Liver (tissue), 9 donors: Measurements from ENCODE around the gene TMEM120B. TPM values are rescaled to one million over a fixed set of nuclear protein-coding genes. Genes with fewer than 3 reads are reported as not detected.

ENCODE experiments used
- DNase-seq: peaks from one replicate; pipeline ENCODE4 v3.0.0-alpha.2; 2017; ENCODE audit warnings: low spot score
- H3K27ac ChIP-seq, 2 donors: one replicate each; pipeline ENCODE4 v1.7.0; 2013; ENCODE audit warnings: inconsistent platforms in 2 of 2, low read length in 2 of 2, control low read depth in 1 of 2, low read depth in 1 of 2, mild to moderate bottlenecking in 1 of 2
- H3K27me3 ChIP-seq, 4 donors: one replicate each; pipeline versions ENCODE4 v1.6.1 to v1.7.0; 2013; ENCODE audit warnings: low read length in 3 of 4, inconsistent platforms in 1 of 4, mild to moderate bottlenecking in 1 of 4, moderate library complexity in 1 of 4; ENCODE audit not compliant: control insufficient read depth in 4 of 4, insufficient read depth in 4 of 4
- H3K36me3 ChIP-seq, 4 donors: one replicate each; pipeline versions ENCODE4 v1.6.1 to v1.7.0; 2013; ENCODE audit warnings: low read length in 3 of 4, mild to moderate bottlenecking in 3 of 4, low read depth in 1 of 4, moderate library complexity in 1 of 4; ENCODE audit not compliant: control insufficient read depth in 4 of 4, insufficient read depth in 3 of 4
- H3K4me1 ChIP-seq, 4 donors: one replicate each; pipeline versions ENCODE4 v1.6.1 to v1.7.0; 2013; ENCODE audit warnings: low read length in 3 of 4, mild to moderate bottlenecking in 3 of 4, moderate library complexity in 1 of 4; ENCODE audit not compliant: control insufficient read depth in 4 of 4, insufficient read depth in 4 of 4
- H3K4me3 ChIP-seq, 3 donors: one replicate each; pipeline versions ENCODE4 v1.6.1 to v1.7.0; 2013; ENCODE audit warnings: low read length in 3 of 3, control low read depth in 1 of 3, low read depth in 1 of 3, mild to moderate bottlenecking in 1 of 3
- H3K9ac ChIP-seq, 2 donors: one replicate each; pipeline ENCODE4 v1.7.0; 2013; ENCODE audit warnings: low read length in 2 of 2, mild to moderate bottlenecking in 2 of 2, moderate library complexity in 2 of 2, control low read depth in 1 of 2, low read depth in 1 of 2
- H3K9me3 ChIP-seq, 4 donors: one replicate each; pipeline versions ENCODE4 v1.6.1 to v1.7.0; 2013; ENCODE audit warnings: low read length in 3 of 4; ENCODE audit not compliant: control insufficient read depth in 4 of 4
- CTCF ChIP-seq: fragments of 150-350 bp; IDR thresholded peaks from 2 replicates; pipeline ENCODE4 v1.5.1; 2017; ENCODE audit warnings: improper control_type of control experiment, low read depth, low read length; ENCODE audit not compliant: missing input control
- EGR1 ChIP-seq, 2 donors: IDR thresholded peaks; 2 replicates each; pipeline ENCODE4 v1.6.1; 2016 to 2018; ENCODE audit warnings: antibody characterized with exemption in 2 of 2, low read depth in 2 of 2
- FOXA1 ChIP-seq: IDR thresholded peaks from 2 replicates; pipeline ENCODE4 v1.6.1; 2016; ENCODE audit warnings: antibody characterized with exemption
- FOXA2 ChIP-seq: IDR thresholded peaks from 2 replicates; pipeline ENCODE4 v1.6.1; 2016; ENCODE audit warnings: antibody characterized with exemption
- HNF4G ChIP-seq: IDR thresholded peaks from 2 replicates; pipeline ENCODE4 v1.6.1; 2016; ENCODE audit warnings: antibody characterized with exemption
- JUND ChIP-seq, 2 donors: IDR thresholded peaks; 2 replicates each; pipeline ENCODE4 v1.6.1; 2016; ENCODE audit warnings: antibody characterized with exemption in 2 of 2
- MAX ChIP-seq: IDR thresholded peaks from 2 replicates; pipeline ENCODE4 v1.6.1; 2016; ENCODE audit warnings: antibody characterized with exemption
- NR2F2 ChIP-seq: IDR thresholded peaks from 2 replicates; pipeline ENCODE4 v1.6.1; 2016; ENCODE audit warnings: antibody characterized with exemption
- RAD21 ChIP-seq, 2 donors: IDR thresholded peaks; 2 replicates each; pipeline ENCODE4 v1.6.1; 2016; ENCODE audit warnings: antibody characterized with exemption in 2 of 2, mild to moderate bottlenecking in 2 of 2
- RXRA ChIP-seq, 2 donors: IDR thresholded peaks; 2 replicates each; pipeline ENCODE4 v1.6.1; 2017 to 2018; ENCODE audit warnings: antibody characterized with exemption in 2 of 2, mild to moderate bottlenecking in 1 of 2
- SP1 ChIP-seq: IDR thresholded peaks from 2 replicates; pipeline ENCODE4 v1.6.1; 2018; ENCODE audit warnings: antibody characterized with exemption, mild to moderate bottlenecking
- YY1 ChIP-seq: IDR thresholded peaks from 2 replicates; pipeline ENCODE4 v1.6.1; 2016; ENCODE audit warnings: antibody characterized with exemption, mild to moderate bottlenecking
- ZBTB33 ChIP-seq: IDR thresholded peaks from 2 replicates; pipeline ENCODE4 v1.6.1; 2016; ENCODE audit warnings: antibody characterized with exemption
- WGBS: extraction: QIAGEN DNeasy Blood & Tissue Kit; methylation state at CpG from one replicate; pipeline ENCODE4 v1.1.7; 2013; 5-methylcytosine and 5-hydroxymethylcytosine counted together
- polyA plus RNA-seq, 2 donors: library from polyadenylated mRNA; stranded (reverse) in 1 of 2; unstranded in 1 of 2; fragments of 200-250 nt in 1 of 2; fragments of >200 nt in 1 of 2; fragmentation: Nextera tagmentation in 1 of 2; extraction: Ambion mirVana in 1 of 2; gene quantifications; one replicate each; pipeline versions ENCODE4 v1.2.1 to v1.2.3, GENCODE V29; 2013 to 2015
- total RNA-seq, 2 donors: library from RNA; depleted of rRNA; stranded (reverse); fragments of >200 nt; gene quantifications; one replicate each; pipeline ENCODE4 v1.2.3, GENCODE V29; 2014
- donor health status: healthy.
- donor health status: healthy.
- donor health status: healthy.
- donor health status: healthy.
- donor health status: healthy.

The TMEM120B gene
- total and polyA plus RNA-seq, 4 donors = 1.6 to 9.2 (median 3.4) TPM

- 31% methylated on average over 25 of the region's 25 CpGs for WGBS
- Histone ChIP-seq H3K27ac (peak overlapping the region; percentile 32 to 33), H3K9ac (peak overlapping the region in 1 of 2 donors; percentile 12), H3K4me1 (peaks cover 7 to 50% (median 34%) of the 10 kb centered on the region in 4 donors), H3K36me3 (peaks cover 29 to 55% (median 40%) of the 10 kb centered on the region in 4 donors), H3K27me3 (no peaks in the 10 kb centered on the region), H3K9me3 (no peaks in the 10 kb centered on the region), H3K4me3 (peak overlapping the region; percentile 47 to 69 (median 59))
- TF ChIP-seq SP1 = no peak
- TF ChIP-seq RAD21 (IDR thresholded peaks at IDR 0.05) = peak in 1 of 2 donors; percentile 11
- no peak for TF ChIP-seq MAX
- no peak for TF ChIP-seq JUND (IDR thresholded peaks at IDR 0.05)
- TF ChIP-seq NR2F2 = no peak
- TF ChIP-seq FOXA2 = no peak
- no peak for DNase-seq
Measured at GRCh38 chr12:121812921-121813896, 100.7 kb downstream of the TMEM120B start.

GRCh38 chr12:121813951-121814350 is 101.4 kb downstream of the TMEM120B start:
- Histone ChIP-seq H3K9me3 (no peaks in the 10 kb centered on the region), H3K4me1 (peaks cover 7 to 45% (median 31%) of the 10 kb centered on the region in 4 donors), H3K27me3 (no peaks in the 10 kb centered on the region), H3K4me3 (no peak overlapping the region), H3K27ac (no peak overlapping the region), H3K36me3 (peaks cover 28 to 52% (median 37%) of the 10 kb centered on the region in 4 donors), H3K9ac (no peak overlapping the region)
- DNase-seq = no peak
- TF ChIP-seq FOXA1 (no peak), EGR1 (IDR thresholded peaks at IDR 0.05; ENCODE audit: low read depth in 2 of 2) (no peak), CTCF (no peak), MAX (no peak), ZBTB33 (no peak), FOXA2 (no peak), NR2F2 (no peak), HNF4G (no peak), SP1 (no peak), YY1 (no peak), RXRA (IDR thresholded peaks at IDR 0.05) (no peak)
- WGBS = 93% methylated on average over 14 of the region's 14 CpGs
